ENCODE measurements around the gene SLC35G4. TPM values are rescaled to one million over a fixed set of nuclear protein-coding genes. Genes with fewer than 3 reads are reported as not detected.

Gene SLC35G4
- total RNA-seq, 1 donor from 2014 or later = not detected

DNA sequence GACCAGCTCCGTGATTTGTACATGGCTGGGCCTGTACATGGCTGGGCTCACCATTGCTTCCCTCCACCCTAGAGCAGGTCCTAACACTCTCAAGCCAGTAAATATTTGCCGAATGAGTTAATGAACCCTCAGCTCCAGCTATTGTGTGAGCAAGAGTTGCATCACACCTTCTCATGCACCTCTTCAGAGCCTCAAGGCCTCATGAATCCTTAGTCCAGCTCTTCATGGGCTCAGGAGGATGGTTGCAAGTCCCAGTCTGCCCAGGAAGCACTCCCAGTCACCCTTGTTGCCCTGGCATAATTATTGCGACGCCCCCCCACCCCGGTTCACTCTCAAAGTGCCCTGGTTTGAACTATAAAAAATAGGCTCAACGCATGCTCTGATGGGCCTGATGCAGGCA, 49.6 kb downstream of the SLC35G4 start:
- ChIA-PET POLR2A (no interaction called here), CTCF (no interaction called here)
- no peaks in the 10 kb centered on the region for H3K9me3 Mint-ChIP-seq
- H3K27ac Mint-ChIP-seq = no peak overlapping the region
- intact Hi-C loops (cut with micrococcal nuclease) = loop anchor here (5.0 kb wide), 1 partner anchor 278 kb away; no protein-coding TSS in a partner anchor
- peaks cover 34% of the 10 kb centered on the region for H3K27me3 Mint-ChIP-seq
- no peak overlapping the region for H3K4me3 Mint-ChIP-seq
- H3K4me1 Mint-ChIP-seq = peaks cover 6% of the 10 kb centered on the region
- ATAC-seq (ENCODE audit: low read depth) (no peak), DNase-seq (no peak)
- TF ChIP-seq, protein P1, sequence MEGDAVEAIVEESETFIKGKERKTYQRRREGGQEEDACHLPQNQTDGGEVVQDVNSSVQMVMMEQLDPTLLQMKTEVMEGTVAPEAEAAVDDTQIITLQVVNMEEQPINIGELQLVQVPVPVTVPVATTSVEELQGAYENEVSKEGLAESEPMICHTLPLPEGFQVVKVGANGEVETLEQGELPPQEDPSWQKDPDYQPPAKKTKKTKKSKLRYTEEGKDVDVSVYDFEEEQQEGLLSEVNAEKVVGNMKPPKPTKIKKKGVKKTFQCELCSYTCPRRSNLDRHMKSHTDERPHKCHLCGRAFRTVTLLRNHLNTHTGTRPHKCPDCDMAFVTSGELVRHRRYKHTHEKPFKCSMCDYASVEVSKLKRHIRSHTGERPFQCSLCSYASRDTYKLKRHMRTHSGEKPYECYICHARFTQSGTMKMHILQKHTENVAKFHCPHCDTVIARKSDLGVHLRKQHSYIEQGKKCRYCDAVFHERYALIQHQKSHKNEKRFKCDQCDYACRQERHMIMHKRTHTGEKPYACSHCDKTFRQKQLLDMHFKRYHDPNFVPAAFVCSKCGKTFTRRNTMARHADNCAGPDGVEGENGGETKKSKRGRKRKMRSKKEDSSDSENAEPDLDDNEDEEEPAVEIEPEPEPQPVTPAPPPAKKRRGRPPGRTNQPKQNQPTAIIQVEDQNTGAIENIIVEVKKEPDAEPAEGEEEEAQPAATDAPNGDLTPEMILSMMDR (IDR thresholded peaks at IDR 0.05) = no peak
- no peaks in the 10 kb centered on the region for H3K36me3 Mint-ChIP-seq (ENCODE audit: low read depth)

Other genes starting within 250 kb of the SLC35G4 start
- gene GNAL, start 79.7 kb downstream of the SLC35G4 start, total RNA-seq = 0.22 TPM in 1 of 2 replicates, not detected in the other
- gene CHMP1B, start 241.8 kb downstream of the SLC35G4 start, total RNA-seq = 28.5 and 29.4 TPM in 2 replicates